Measurements from ENCODE around the gene TAF3.
A peak's percentile ranks its signal among the peaks of the same experiment; 100 is the strongest.
"Not testable (repeated sequence)": the region's sequence is repeated elsewhere in the genome, so short reads cannot be mapped to it uniquely, and the experiment has no call there.

The TAF3 gene

DNA sequence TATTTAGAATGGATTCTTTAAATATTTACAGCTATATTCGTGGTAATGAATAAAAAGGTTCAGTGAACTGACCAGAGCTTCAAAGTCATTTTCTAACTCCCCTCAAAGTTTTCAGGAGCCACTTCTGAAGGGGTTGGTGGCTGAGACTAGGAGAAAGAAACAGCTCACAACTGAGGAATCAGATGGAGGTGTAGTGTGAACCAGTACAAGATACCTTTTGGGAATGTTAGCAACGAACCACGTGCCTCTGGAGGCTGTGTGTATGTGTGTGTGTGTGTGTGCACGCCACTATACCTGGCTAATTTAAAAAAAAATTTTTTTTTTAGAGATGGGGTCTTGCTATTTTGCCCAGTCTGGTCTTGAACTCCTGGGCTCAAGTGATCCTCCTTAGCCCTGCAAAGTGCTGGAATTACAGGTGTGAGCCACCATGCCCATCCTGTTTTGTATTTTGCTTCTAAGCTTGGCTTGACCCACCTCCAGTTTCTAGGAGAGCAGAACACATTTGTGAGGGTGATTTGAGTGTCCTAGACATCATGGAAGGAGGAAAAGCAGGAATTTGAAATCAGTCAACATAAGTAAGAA is 9.5 kb upstream of the TAF3 start:
- no peaks in the 10 kb centered on the region for H3K27me3 ChIP-seq (ENCODE audit: insufficient read depth, low read length, poor library complexity)
- H3K9me3 ChIP-seq (ENCODE audit: insufficient read depth, low read length, severe bottlenecking): no peaks in the 10 kb centered on the region
- H3K4me1 ChIP-seq (ENCODE audit: insufficient read depth, low read length): no peaks in the 10 kb centered on the region
- H3K27ac ChIP-seq (ENCODE audit: low read length): no peak overlapping the region
- H2AFZ ChIP-seq (ENCODE audit: low read depth, low read length): no peak overlapping the region
- no peaks in the 10 kb centered on the region for H3K79me2 ChIP-seq (ENCODE audit: insufficient read depth, low read length)
- H3K9ac ChIP-seq (ENCODE audit: low read depth, low read length): no peak overlapping the region
- no peak overlapping the region for H3K4me3 ChIP-seq (ENCODE audit: low read depth in 1 of 2, low read length in 2 of 2)
- ATAC-seq (ENCODE audit: insufficient read depth, low read depth) (0 out of 3 replicates have a peak, but pooled peaks have one; percentile 18), DNase-seq (no peak)
- H4K20me1 ChIP-seq (ENCODE audit: insufficient read depth, low read length): peaks cover 9% of the 10 kb centered on the region
- no peak overlapping the region for H3K4me2 ChIP-seq (ENCODE audit: insufficient read depth, low read length)
- TF ChIP-seq EZH2 (IDR thresholded peaks at IDR 0.05; ENCODE audit: borderline replicate concordance, low read depth, low read length, severe bottlenecking): no peak
- TF ChIP-seq, protein P1, sequence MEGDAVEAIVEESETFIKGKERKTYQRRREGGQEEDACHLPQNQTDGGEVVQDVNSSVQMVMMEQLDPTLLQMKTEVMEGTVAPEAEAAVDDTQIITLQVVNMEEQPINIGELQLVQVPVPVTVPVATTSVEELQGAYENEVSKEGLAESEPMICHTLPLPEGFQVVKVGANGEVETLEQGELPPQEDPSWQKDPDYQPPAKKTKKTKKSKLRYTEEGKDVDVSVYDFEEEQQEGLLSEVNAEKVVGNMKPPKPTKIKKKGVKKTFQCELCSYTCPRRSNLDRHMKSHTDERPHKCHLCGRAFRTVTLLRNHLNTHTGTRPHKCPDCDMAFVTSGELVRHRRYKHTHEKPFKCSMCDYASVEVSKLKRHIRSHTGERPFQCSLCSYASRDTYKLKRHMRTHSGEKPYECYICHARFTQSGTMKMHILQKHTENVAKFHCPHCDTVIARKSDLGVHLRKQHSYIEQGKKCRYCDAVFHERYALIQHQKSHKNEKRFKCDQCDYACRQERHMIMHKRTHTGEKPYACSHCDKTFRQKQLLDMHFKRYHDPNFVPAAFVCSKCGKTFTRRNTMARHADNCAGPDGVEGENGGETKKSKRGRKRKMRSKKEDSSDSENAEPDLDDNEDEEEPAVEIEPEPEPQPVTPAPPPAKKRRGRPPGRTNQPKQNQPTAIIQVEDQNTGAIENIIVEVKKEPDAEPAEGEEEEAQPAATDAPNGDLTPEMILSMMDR (IDR thresholded peaks at IDR 0.05; ENCODE audit: borderline replicate concordance, extremely low read depth, low read length, poor library complexity, severe bottlenecking): no peak
- H3K36me3 ChIP-seq (ENCODE audit: insufficient read depth, low read length): peaks cover 41% of the 10 kb centered on the region

DNA sequence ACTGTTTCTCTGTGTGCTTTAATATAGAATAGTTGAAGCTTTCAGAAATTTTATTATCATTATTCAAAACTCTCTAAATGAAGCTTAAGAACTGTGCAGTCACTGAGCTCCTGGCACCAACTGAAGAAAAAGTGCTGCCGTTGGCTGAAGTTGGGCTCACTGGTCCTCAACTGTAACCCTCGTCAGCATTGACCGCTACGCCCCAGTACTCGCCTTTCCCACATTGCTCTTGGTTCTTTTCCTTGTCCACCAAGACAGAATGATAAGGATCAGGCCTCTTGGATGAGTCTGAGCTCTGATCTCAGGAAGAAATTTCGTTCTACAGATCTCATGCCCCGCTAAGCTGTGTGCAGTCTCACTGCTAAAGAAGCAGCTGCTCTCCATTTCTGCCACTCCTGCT is 7.9 kb upstream of the TAF3 start:
- no peaks in the 10 kb centered on the region for H3K27me3 ChIP-seq (ENCODE audit: insufficient read depth, low read length, poor library complexity)
- H3K79me2 ChIP-seq (ENCODE audit: insufficient read depth, low read length): no peaks in the 10 kb centered on the region
- H3K9ac ChIP-seq (ENCODE audit: low read depth, low read length): no peak overlapping the region
- H2AFZ ChIP-seq (ENCODE audit: low read depth, low read length): no peak overlapping the region
- peaks cover 25% of the 10 kb centered on the region for H3K36me3 ChIP-seq (ENCODE audit: insufficient read depth, low read length)
- no peak for DNase-seq
- H3K27ac ChIP-seq (ENCODE audit: low read length): no peak overlapping the region
- H4K20me1 ChIP-seq (ENCODE audit: insufficient read depth, low read length): no peaks in the 10 kb centered on the region; the same call in 1 of the 2 replicates
- H3K4me1 ChIP-seq (ENCODE audit: insufficient read depth, low read length): no peaks in the 10 kb centered on the region
- no peak for ATAC-seq (ENCODE audit: insufficient read depth, low read depth)
- H3K4me2 ChIP-seq (ENCODE audit: insufficient read depth, low read length): no peak overlapping the region
- TF ChIP-seq, protein P1 (IDR thresholded peaks at IDR 0.05; ENCODE audit: borderline replicate concordance, extremely low read depth, low read length, poor library complexity, severe bottlenecking): no peak
- TF ChIP-seq EZH2 (IDR thresholded peaks at IDR 0.05; ENCODE audit: borderline replicate concordance, low read depth, low read length, severe bottlenecking): no peak
- H3K4me3 ChIP-seq (ENCODE audit: low read depth in 1 of 2, low read length in 2 of 2): no peak overlapping the region
- H3K9me3 ChIP-seq (ENCODE audit: insufficient read depth, low read length, severe bottlenecking): no peaks in the 10 kb centered on the region

DNA sequence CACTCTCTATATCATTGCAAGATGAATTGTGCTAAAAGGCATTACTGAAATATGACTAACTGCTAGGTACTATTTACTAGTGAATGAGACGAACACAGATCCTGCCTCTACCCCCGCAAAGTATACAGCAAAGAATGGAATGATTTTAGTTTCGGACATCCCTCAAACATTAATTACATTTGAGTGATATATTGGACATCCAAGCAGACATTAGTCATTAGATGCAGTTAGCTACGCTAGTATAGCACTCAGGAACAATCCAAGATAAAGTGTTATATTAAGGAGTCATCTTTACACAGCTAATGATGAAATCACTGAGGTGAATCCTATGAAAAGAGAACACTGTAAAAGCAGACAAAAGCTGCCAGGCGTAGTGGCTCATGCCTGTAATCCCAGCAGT is 7.3 kb upstream of the TAF3 start:
- H3K27ac ChIP-seq (ENCODE audit: low read length): no peak overlapping the region
- peaks cover 21% of the 10 kb centered on the region for H3K36me3 ChIP-seq (ENCODE audit: insufficient read depth, low read length)
- no peaks in the 10 kb centered on the region for H3K27me3 ChIP-seq (ENCODE audit: insufficient read depth, low read length, poor library complexity)
- no peak for TF ChIP-seq EZH2 (IDR thresholded peaks at IDR 0.05; ENCODE audit: borderline replicate concordance, low read depth, low read length, severe bottlenecking)
- TF ChIP-seq, protein P1 (IDR thresholded peaks at IDR 0.05; ENCODE audit: borderline replicate concordance, extremely low read depth, low read length, poor library complexity, severe bottlenecking): no peak
- DNase-seq (no peak), ATAC-seq (ENCODE audit: insufficient read depth, low read depth) (no peak)
- no peaks in the 10 kb centered on the region; the same call in 1 of the 2 replicates for H4K20me1 ChIP-seq (ENCODE audit: insufficient read depth, low read length)
- no peak overlapping the region for H3K4me2 ChIP-seq (ENCODE audit: insufficient read depth, low read length)
- no peaks in the 10 kb centered on the region for H3K9me3 ChIP-seq (ENCODE audit: insufficient read depth, low read length, severe bottlenecking)
- H3K4me3 ChIP-seq (ENCODE audit: low read depth in 1 of 2, low read length in 2 of 2): no peak overlapping the region
- no peak overlapping the region for H2AFZ ChIP-seq (ENCODE audit: low read depth, low read length)
- no peaks in the 10 kb centered on the region for H3K4me1 ChIP-seq (ENCODE audit: insufficient read depth, low read length)
- no peak overlapping the region for H3K9ac ChIP-seq (ENCODE audit: low read depth, low read length)
- H3K79me2 ChIP-seq (ENCODE audit: insufficient read depth, low read length): no peaks in the 10 kb centered on the region

DNA sequence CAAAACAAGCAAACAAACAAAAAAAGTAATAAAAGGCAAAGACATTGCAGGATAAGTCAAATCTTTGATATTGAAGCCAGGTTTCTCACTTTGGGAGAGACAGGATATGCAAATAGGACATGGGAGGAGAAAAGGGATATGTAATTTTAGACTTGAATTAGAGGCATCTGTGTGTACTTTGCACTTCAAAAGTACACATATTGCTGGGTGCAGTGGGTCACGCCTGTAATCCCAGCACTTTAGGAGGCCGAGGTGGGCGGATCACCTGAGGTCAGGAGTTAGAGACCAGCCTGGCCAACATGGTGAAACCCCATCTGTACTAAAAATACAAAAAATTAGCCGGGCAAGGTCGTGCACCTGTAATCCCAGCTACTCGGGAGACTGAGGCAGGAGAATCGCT is 6.6 kb upstream of the TAF3 start:
- not testable (repeated sequence) for DNase-seq; H3K4me1 ChIP-seq (ENCODE audit: insufficient read depth, low read length); H3K27me3 ChIP-seq (ENCODE audit: insufficient read depth, low read length, poor library complexity); H2AFZ ChIP-seq (ENCODE audit: low read depth, low read length); H3K9me3 ChIP-seq (ENCODE audit: insufficient read depth, low read length, severe bottlenecking); H3K9ac ChIP-seq (ENCODE audit: low read depth, low read length); H3K4me3 ChIP-seq (ENCODE audit: low read depth in 1 of 2, low read length in 2 of 2); H3K27ac ChIP-seq (ENCODE audit: low read length); H4K20me1 ChIP-seq (ENCODE audit: insufficient read depth, low read length); ATAC-seq (ENCODE audit: insufficient read depth, low read depth); H3K79me2 ChIP-seq (ENCODE audit: insufficient read depth, low read length); H3K4me2 ChIP-seq (ENCODE audit: insufficient read depth, low read length)
- H3K36me3 ChIP-seq (ENCODE audit: insufficient read depth, low read length): peaks cover 16% of the 10 kb centered on the region

Data from DND-41 (cell line).